HG03432 (cell line): ENCODE measurements around the gene UGT1A1.

Experiments
- ATAC-seq: cut with Tn5 transposase; IDR thresholded peaks from one replicate; pipeline ENCODE4 v1.9.1; 2021; ENCODE audit warnings: mild to moderate bottlenecking, moderate library complexity; ENCODE audit not compliant: unreplicated experiment

UGT1A1 gene

GRCh38 chr2:233794128-233794658, 34.1 kb downstream of the UGT1A1 start:
- ATAC-seq: no peak

GRCh38 chr2:233795735-233796171, 35.7 kb downstream of the UGT1A1 start:
- no peak for ATAC-seq

- ATAC-seq: no peak
Measured at GRCh38 chr2:233796254-233796653, 36.2 kb downstream of the UGT1A1 start.

GRCh38 chr2:233798335-233799086, 38.4 kb downstream of the UGT1A1 start:
- no peak for ATAC-seq

GRCh38 chr2:233799087-233799665, 39.1 kb downstream of the UGT1A1 start:
- no peak for ATAC-seq

- no peak for ATAC-seq
Measured at GRCh38 chr2:233799716-233800115, 39.6 kb downstream of the UGT1A1 start.

- no peak for ATAC-seq
Measured at GRCh38 chr2:233800208-233800607, 40.1 kb downstream of the UGT1A1 start.

GRCh38 chr2:233801357-233802131, 41.5 kb downstream of the UGT1A1 start:
- ATAC-seq: no peak

- ATAC-seq: no peak
Measured at GRCh38 chr2:233802132-233802815, 42.2 kb downstream of the UGT1A1 start.

GRCh38 chr2:233803292-233803911, 43.3 kb downstream of the UGT1A1 start:
- ATAC-seq: no peak

- ATAC-seq: no peak
Measured at GRCh38 chr2:233803994-233804393, 43.9 kb downstream of the UGT1A1 start.

- no peak for ATAC-seq
Measured at GRCh38 chr2:233807215-233807865, 47.3 kb downstream of the UGT1A1 start.

GRCh38 chr2:233807966-233808935, 48.2 kb downstream of the UGT1A1 start:
- ATAC-seq: no peak

- no peak for ATAC-seq
Measured at GRCh38 chr2:233810385-233810784, 50.3 kb downstream of the UGT1A1 start.

GRCh38 chr2:233811087-233811486, 51.0 kb downstream of the UGT1A1 start:
- ATAC-seq: no peak

- ATAC-seq: no peak
Measured at GRCh38 chr2:233811732-233812131, 51.7 kb downstream of the UGT1A1 start.

- ATAC-seq: no peak
Measured at GRCh38 chr2:233813236-233814055, 53.4 kb downstream of the UGT1A1 start.
